AG04450 (cell line): Measurements from ENCODE around the gene RB1. TPM values are rescaled to one million over a fixed set of nuclear protein-coding genes. Genes with fewer than 3 reads are reported as not detected.

ENCODE experiments used
- CTCF ChIA-PET: fragments of 300-600, 350-600 bp; formaldehyde crosslinking; extraction: SDS; loops from one replicate; lab custom pipeline; 2022; ENCODE audit warnings: antibody characterized with exemption, inconsistent platforms; lab: Charles Lee
- POLR2A ChIA-PET: fragments of 350-600 bp; formaldehyde crosslinking; extraction: SDS; loops from one replicate; lab custom pipeline; 2021; ENCODE audit warnings: antibody characterized with exemption, inconsistent platforms; lab: Yijun Ruan, JAX
- DNase-seq: peaks from one replicate; pipeline ENCODE4 v3.0.0-alpha.2; 2011; ENCODE audit warnings: low read depth, low spot score
- H3K27ac ChIP-seq: one replicate; pipeline ENCODE4 v1.5.1; 2012; ENCODE audit warnings: low read depth, low read length, control low read depth
- H3K27me3 ChIP-seq: one replicate; pipeline ENCODE4 v1.6.0; 2012; ENCODE audit warnings: low read length; ENCODE audit not compliant: control insufficient read depth, insufficient read depth
- H3K4me3 ChIP-seq: 2 replicates; pipeline ENCODE4 v1.5.1; 2011; ENCODE audit warnings: mild to moderate bottlenecking, low read depth, low read length, control low read depth
- H3K9me3 ChIP-seq: 2 replicates; pipeline ENCODE4 v1.5.1; 2012; ENCODE audit warnings: low read length; ENCODE audit not compliant: control insufficient read depth, insufficient read depth
- CTCF ChIP-seq: IDR thresholded peaks from 2 replicates; pipeline ENCODE4 v1.5.1; 2011; ENCODE audit warnings: low read depth, low read length, control low read depth, inconsistent platforms
- polyA plus RNA-seq: library from polyadenylated mRNA; depleted of rRNA; stranded (reverse); fragments of >200 nt; gene quantifications from 2 replicates; pipeline ENCODE4 v1.2.3, GENCODE V29; 2011

RB1 gene
- polyA plus RNA-seq, 1 experiment: 27.3 TPM

- ChIA-PET POLR2A (no interaction called here), CTCF (no interaction called here)
- TF ChIP-seq CTCF: no peak
- H3K9me3 ChIP-seq: no peaks in the 10 kb centered on the region
- H3K27ac ChIP-seq: no peak overlapping the region
- DNase-seq: no peak
- no peaks in the 10 kb centered on the region for H3K27me3 ChIP-seq
- no peak overlapping the region for H3K4me3 ChIP-seq
These were observed 66.4 kb downstream of the RB1 start for GRCh38 chr13:48369988-48370387.

- no peak for TF ChIP-seq CTCF
- ChIA-PET CTCF (no interaction called here), POLR2A (no interaction called here)
- H3K27ac ChIP-seq: no peak overlapping the region
- no peak for DNase-seq
- H3K27me3 ChIP-seq: no peaks in the 10 kb centered on the region
- H3K9me3 ChIP-seq: no peaks in the 10 kb centered on the region
- H3K4me3 ChIP-seq: no peak overlapping the region
These were observed 67.3 kb downstream of the RB1 start for GRCh38 chr13:48370815-48371214.

GRCh38 chr13:48377857-48378256 lies 74.3 kb downstream of the RB1 start:
- Histone ChIP-seq H3K27ac (no peak overlapping the region), H3K9me3 (no peaks in the 10 kb centered on the region), H3K4me3 (no peak overlapping the region), H3K27me3 (no peaks in the 10 kb centered on the region)
- CTCF ChIA-PET: interaction anchor here (1.0 kb wide), 1 partner anchor 202 kb away, joined by 3 read pairs; no protein-coding TSS in a partner anchor
- no peak for DNase-seq
- TF ChIP-seq CTCF: no peak
- POLR2A ChIA-PET: no interaction called here

- CTCF ChIA-PET: interaction anchor here (1.0 kb wide), 1 partner anchor 200 kb away, joined by 3 read pairs; no protein-coding TSS in a partner anchor
- no peaks in the 10 kb centered on the region for H3K27me3 ChIP-seq
- POLR2A ChIA-PET: no interaction called here
- DNase-seq: no peak
- H3K27ac ChIP-seq: no peak overlapping the region
- no peak for TF ChIP-seq CTCF
- no peaks in the 10 kb centered on the region for H3K9me3 ChIP-seq
- no peak overlapping the region for H3K4me3 ChIP-seq
These were observed 77.0 kb downstream of the RB1 start for GRCh38 chr13:48380581-48380980.

- ChIA-PET POLR2A (no interaction called here), CTCF (no interaction called here)
- TF ChIP-seq CTCF: no peak
- DNase-seq: no peak
- Histone ChIP-seq H3K27me3 (no peaks in the 10 kb centered on the region), H3K27ac (no peak overlapping the region), H3K9me3 (no peaks in the 10 kb centered on the region), H3K4me3 (no peak overlapping the region)
These were observed 79.8 kb downstream of the RB1 start for GRCh38 chr13:48383384-48383783.
